ENCODE measurements around the gene IFNAR2. TPM values are rescaled to one million over a fixed set of nuclear protein-coding genes. Genes with fewer than 3 reads are reported as not detected.

IFNAR2 gene
- total RNA-seq, 2 donors from 2014 or later: 5.4 to 5.8 TPM

GRCh38 chr21:33266050-33266788 lies 36.5 kb downstream of the IFNAR2 start, which contains the start of gene IL10RB:
IL10RB (plus strand) TSS chr21:33266367; CDS start chr21:33266466, 99 bp downstream.
- Histone ChIP-seq H3K4me3 (peak within 1 kb of the TSS; percentile 76 to 88), H3K4me1 (peaks cover 0 to 10% of the 10 kb centered on the region in 2 donors), H3K27ac (peak within 1 kb of the TSS; percentile 71 to 86), H3K36me3 (peaks cover 10% of the 10 kb centered on the region), H3K27me3 (no peaks in the 10 kb centered on the region), H3K9me3 (no peaks in the 10 kb centered on the region)
- no peak for TF ChIP-seq CTCF (IDR thresholded peaks at IDR 0.05)
- DNase-seq (ENCODE audit: low spot score): peak; percentile 67

DNA sequence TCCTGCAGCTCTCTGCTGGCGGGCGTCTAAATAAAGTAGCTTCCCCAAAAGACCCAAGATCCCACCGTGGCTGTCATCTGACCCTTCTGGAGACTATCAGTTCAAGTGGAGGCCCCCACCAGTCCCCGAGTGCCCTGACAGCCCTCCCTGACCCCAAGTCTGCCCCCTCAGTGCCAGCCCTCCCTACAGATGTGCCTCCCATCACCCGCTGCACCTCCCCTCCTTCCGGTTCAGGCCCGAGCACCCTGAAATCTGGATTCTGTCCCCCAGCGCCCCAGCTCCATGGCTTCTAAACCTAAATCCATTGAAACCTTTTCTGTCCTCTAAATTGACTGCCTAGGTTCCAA lies 37.0 kb downstream of the IFNAR2 start:
- Histone ChIP-seq H3K9me3 (no peaks in the 10 kb centered on the region), H3K4me3 (peak overlapping the region; percentile 76 to 88), H3K27me3 (no peaks in the 10 kb centered on the region), H3K27ac (peak overlapping the region; percentile 71 to 86), H3K36me3 (peaks cover 10% of the 10 kb centered on the region), H3K4me1 (peaks cover 0 to 10% of the 10 kb centered on the region in 2 donors)
- DNase-seq (ENCODE audit: low spot score): no peak
- TF ChIP-seq CTCF (IDR thresholded peaks at IDR 0.05): no peak

GRCh38 chr21:33267250-33267649 lies 37.5 kb downstream of the IFNAR2 start:
- peak overlapping the region; percentile 76 to 88 for H3K4me3 ChIP-seq

DNA sequence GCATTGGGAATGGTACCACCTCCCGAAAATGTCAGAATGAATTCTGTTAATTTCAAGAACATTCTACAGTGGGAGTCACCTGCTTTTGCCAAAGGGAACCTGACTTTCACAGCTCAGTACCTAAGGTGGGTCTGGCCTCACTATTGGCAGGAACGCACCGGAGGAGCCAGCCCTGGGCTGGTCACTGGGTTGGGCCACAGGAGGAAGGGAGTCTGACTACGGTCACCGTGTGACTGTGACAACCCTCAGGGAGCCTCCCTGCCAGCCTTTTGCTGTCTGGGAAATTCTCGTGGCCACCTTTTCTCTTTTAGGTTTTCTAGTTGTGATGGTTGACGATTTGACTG lies 38.6 kb downstream of the IFNAR2 start:
- no peak overlapping the region for H3K27ac ChIP-seq
- H3K27me3 ChIP-seq: no peaks in the 10 kb centered on the region
- peaks cover 7% of the 10 kb centered on the region for H3K36me3 ChIP-seq
- no peaks in the 10 kb centered on the region for H3K9me3 ChIP-seq
- TF ChIP-seq CTCF (IDR thresholded peaks at IDR 0.05): no peak
- DNase-seq (ENCODE audit: low spot score): no peak
- peaks cover 0 to 10% of the 10 kb centered on the region in 2 donors for H3K4me1 ChIP-seq
- no peak overlapping the region for H3K4me3 ChIP-seq

More at GRCh38 chr21:33267250-33267649, 37.5 kb downstream of the IFNAR2 start:
- no peaks in the 10 kb centered on the region for H3K9me3 ChIP-seq
- no peak for DNase-seq (ENCODE audit: low spot score)
- H3K36me3 ChIP-seq: peaks cover 10% of the 10 kb centered on the region
- TF ChIP-seq CTCF (IDR thresholded peaks at IDR 0.05): no peak
- H3K27me3 ChIP-seq: no peaks in the 10 kb centered on the region
- peak overlapping the region; percentile 71 to 86 for H3K27ac ChIP-seq
- peaks cover 0 to 10% of the 10 kb centered on the region in 2 donors for H3K4me1 ChIP-seq

DNA sequence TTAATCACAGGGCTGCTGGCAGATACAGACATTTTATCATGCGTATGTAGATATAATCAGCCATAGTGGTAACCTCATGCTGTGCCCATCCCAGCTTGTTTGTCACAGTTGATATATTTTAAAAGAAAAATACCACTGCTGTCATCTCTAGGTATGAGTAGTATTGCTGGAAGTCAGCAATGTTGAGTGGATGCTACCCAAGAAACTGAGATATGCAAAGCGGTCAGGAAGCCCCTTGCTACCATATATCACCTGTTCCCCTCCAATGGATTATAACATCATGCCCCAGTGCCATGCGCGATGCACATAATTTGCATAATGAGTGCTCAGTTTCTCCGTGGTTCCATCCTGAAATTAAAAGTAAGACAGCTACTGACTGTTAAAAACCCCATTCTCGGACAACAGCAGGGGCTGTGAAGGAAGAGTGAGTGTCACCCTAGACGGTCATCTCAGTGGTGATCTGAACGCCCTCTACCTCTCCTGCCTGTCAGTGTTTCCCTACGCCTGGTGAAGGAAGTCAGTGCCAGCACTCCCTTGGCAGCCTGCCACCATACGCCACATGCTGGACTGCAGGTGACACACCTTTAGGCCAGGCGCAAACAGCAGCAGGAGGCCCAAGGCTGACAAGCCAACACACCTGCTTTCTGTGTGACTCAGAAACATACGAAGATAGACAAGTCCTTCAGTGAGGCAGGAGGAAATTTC lies 39.2 kb downstream of the IFNAR2 start:
- DNase-seq (ENCODE audit: low spot score): no peak
- Histone ChIP-seq H3K36me3 (peaks cover 7% of the 10 kb centered on the region), H3K9me3 (no peaks in the 10 kb centered on the region), H3K27me3 (no peaks in the 10 kb centered on the region), H3K27ac (no peak overlapping the region), H3K4me3 (no peak overlapping the region), H3K4me1 (peaks cover 0 to 10% of the 10 kb centered on the region in 2 donors)
- no peak for TF ChIP-seq CTCF (IDR thresholded peaks at IDR 0.05)

Data from right atrium auricular region (tissue), 2 donors.